Effector memory CD4-positive, alpha-beta T cell (primary cell): Measurements from ENCODE around the gene MIDN.

Experiments
- DNase-seq, 3 donors: peaks; one replicate each; pipeline ENCODE4 v3.0.0-alpha.2; 2020
- H3K27ac ChIP-seq: 2 replicates; pipeline ENCODE4 v1.7.0; 2013; ENCODE audit warnings: mild to moderate bottlenecking, low read length, moderate library complexity; ENCODE audit not compliant: insufficient read depth, poor library complexity, severe bottlenecking
- H3K27me3 ChIP-seq: replicated peaks from 2 replicates; pipeline ENCODE4 v1.7.0; 2013; ENCODE audit warnings: mild to moderate bottlenecking, low read length; ENCODE audit not compliant: insufficient read depth, control insufficient read depth, poor library complexity, severe bottlenecking
- H3K36me3 ChIP-seq: 2 replicates; pipeline ENCODE4 v1.7.0; 2013; ENCODE audit warnings: mild to moderate bottlenecking, low read length, moderate library complexity; ENCODE audit not compliant: control insufficient read depth, insufficient read depth
- H3K4me1 ChIP-seq: 2 replicates; pipeline ENCODE4 v1.7.0; 2013; ENCODE audit warnings: low read length, mild to moderate bottlenecking; ENCODE audit not compliant: control insufficient read depth, insufficient read depth, poor library complexity, severe bottlenecking
- H3K4me3 ChIP-seq: 2 replicates; pipeline ENCODE4 v1.7.0; 2013; ENCODE audit warnings: low read length, low read depth, mild to moderate bottlenecking; ENCODE audit not compliant: insufficient read depth, poor library complexity, severe bottlenecking
- H3K9me3 ChIP-seq: 2 replicates; pipeline ENCODE4 v1.7.0; 2013; ENCODE audit warnings: mild to moderate bottlenecking, low read length, moderate library complexity; ENCODE audit not compliant: control insufficient read depth

The MIDN gene

DNA sequence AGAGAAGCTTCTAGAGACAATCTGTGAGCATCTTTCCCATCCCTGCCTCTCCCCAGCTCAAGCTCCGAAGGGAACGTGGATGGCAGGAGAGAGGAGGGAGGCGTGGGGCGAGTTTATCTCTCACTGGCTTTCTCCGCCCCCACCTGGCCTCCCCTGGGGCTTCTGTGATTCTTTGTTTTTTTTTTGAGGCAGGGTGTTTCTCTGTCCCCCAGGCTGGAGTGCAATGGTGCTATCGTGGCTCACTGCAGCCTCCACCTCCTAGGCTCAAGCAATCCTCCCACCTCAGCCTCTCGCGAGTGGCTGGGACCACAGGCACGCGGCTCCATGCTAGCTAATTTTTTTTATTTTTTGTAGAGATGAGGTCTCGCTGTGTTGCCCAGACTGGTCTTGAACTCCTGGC lies 60.3 kb downstream of the MIDN start:
- no peak for DNase-seq
- Histone ChIP-seq H3K9me3 (no peaks in the 10 kb centered on the region), H3K4me3 (no peak overlapping the region), H3K4me1 (no peaks in the 10 kb centered on the region), H3K36me3 (no peaks in the 10 kb centered on the region), H3K27ac (no peak overlapping the region), H3K27me3 (no peaks in the 10 kb centered on the region)
